Body of pancreas (tissue), 4 donors: ENCODE results near the gene AHCYL2.

ENCODE experiments used
- POLR2A ChIP-seq, 3 donors: fragments of 450-650 bp; IDR thresholded peaks; one replicate each; pipeline ENCODE4 v1.6.1; 2016; ENCODE audit warnings: antibody characterized with exemption in 3 of 3, mild to moderate bottlenecking in 2 of 3
- TF ChIP-seq, protein P1 (sequence below), 7 experiments: fragments of 450-650 bp in 4 of 7; fragments of 200-600 bp in 3 of 7; sonication (generic) in 3 of 7; IDR thresholded peaks; one replicate each; pipeline ENCODE4 v1.5.1; 2016 to 2019; ENCODE audit warnings: antibody characterized with exemption in 7 of 7

DNA sequence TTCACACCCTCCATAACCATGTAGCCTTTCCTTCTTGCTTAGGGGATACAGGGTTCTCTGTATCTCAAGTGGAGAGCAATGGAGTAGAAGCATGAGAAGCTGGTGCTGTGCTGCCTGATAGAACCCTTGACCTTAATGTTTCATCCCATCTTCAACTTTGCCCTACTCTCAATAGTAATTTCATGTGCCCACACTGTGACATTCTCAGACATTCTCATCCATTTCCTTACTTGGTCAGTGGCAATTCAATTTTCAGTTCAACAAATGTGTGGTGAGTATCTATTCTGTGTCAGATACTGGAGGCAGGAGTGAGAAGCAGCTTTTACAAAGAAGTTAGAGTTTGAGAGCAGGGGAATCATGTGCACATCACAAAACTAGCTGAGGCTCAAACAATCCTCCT is 225.5 kb downstream of the AHCYL2 start:
- TF ChIP-seq, protein P1, sequence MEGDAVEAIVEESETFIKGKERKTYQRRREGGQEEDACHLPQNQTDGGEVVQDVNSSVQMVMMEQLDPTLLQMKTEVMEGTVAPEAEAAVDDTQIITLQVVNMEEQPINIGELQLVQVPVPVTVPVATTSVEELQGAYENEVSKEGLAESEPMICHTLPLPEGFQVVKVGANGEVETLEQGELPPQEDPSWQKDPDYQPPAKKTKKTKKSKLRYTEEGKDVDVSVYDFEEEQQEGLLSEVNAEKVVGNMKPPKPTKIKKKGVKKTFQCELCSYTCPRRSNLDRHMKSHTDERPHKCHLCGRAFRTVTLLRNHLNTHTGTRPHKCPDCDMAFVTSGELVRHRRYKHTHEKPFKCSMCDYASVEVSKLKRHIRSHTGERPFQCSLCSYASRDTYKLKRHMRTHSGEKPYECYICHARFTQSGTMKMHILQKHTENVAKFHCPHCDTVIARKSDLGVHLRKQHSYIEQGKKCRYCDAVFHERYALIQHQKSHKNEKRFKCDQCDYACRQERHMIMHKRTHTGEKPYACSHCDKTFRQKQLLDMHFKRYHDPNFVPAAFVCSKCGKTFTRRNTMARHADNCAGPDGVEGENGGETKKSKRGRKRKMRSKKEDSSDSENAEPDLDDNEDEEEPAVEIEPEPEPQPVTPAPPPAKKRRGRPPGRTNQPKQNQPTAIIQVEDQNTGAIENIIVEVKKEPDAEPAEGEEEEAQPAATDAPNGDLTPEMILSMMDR (IDR thresholded peaks at IDR 0.05), result no peak
- TF ChIP-seq POLR2A (IDR thresholded peaks at IDR 0.05), result no peak
